Neural cell (in vitro differentiated cells): Measurements from ENCODE around the gene TRABD2B. TPM values are rescaled to one million over a fixed set of nuclear protein-coding genes. Genes with fewer than 3 reads are reported as not detected.

Experiments used
- H2AFZ ChIP-seq: fragments of 200-600, 300-800 bp; sonication (generic), shearing (Covaris generic); 2 replicates; pipeline ENCODE4 v1.6.0; 2014; ENCODE audit warnings: low read depth, mild to moderate bottlenecking, antibody characterized with exemption, low read length, moderate library complexity
- H3F3A ChIP-seq: fragments of 200-600 bp; shearing (Covaris generic); 2 replicates; pipeline ENCODE4 v1.6.1; 2016; ENCODE audit warnings: mild to moderate bottlenecking, moderate library complexity, mixed read lengths, antibody characterized with exemption, low read length; ENCODE audit not compliant: insufficient read depth, poor library complexity, severe bottlenecking
- H3K27ac ChIP-seq: fragments of 200-600, 300-800 bp; sonication (generic), shearing (Covaris generic); 2 replicates; pipeline ENCODE4 v1.5.1; 2014; ENCODE audit warnings: mild to moderate bottlenecking, low read length, moderate library complexity
- H3K27me3 ChIP-seq: fragments of 300-800, 200-600 bp; sonication (generic), shearing (Covaris generic); 2 replicates; pipeline ENCODE4 v1.6.0; 2014; ENCODE audit warnings: mild to moderate bottlenecking, low read depth, low read length, moderate library complexity; ENCODE audit not compliant: insufficient read depth
- H3K36me3 ChIP-seq: fragments of 300-800, 200-600 bp; sonication (generic), shearing (Covaris generic); 2 replicates; pipeline ENCODE4 v1.5.1; 2014; ENCODE audit warnings: mild to moderate bottlenecking, antibody characterized with exemption, low read length, moderate library complexity; ENCODE audit not compliant: insufficient read depth
- H3K4me2 ChIP-seq: fragments of 300-800, 200-600 bp; sonication (generic), shearing (Covaris generic); 2 replicates; pipeline ENCODE4 v1.6.0; 2014; ENCODE audit warnings: mild to moderate bottlenecking, low read length
- H3K4me3 ChIP-seq: fragments of 300-800, 200-600 bp; sonication (generic), shearing (Covaris generic); 2 replicates; pipeline ENCODE4 v1.5.1; 2014; ENCODE audit warnings: mild to moderate bottlenecking, low read length, moderate library complexity
- H3K79me2 ChIP-seq: fragments of 200-600 bp; shearing (Covaris generic); replicated peaks from 2 replicates; pipeline ENCODE4 v1.6.0; 2014; ENCODE audit warnings: mild to moderate bottlenecking, low read length, moderate library complexity; ENCODE audit not compliant: insufficient read depth
- H3K9ac ChIP-seq: fragments of 300-800, 200-600 bp; sonication (generic), shearing (Covaris generic); 2 replicates; pipeline ENCODE4 v1.6.1; 2016; ENCODE audit warnings: mild to moderate bottlenecking, low read length, mixed read lengths
- H3K9me2 ChIP-seq: fragments of 200-600 bp; shearing (Covaris generic); 2 replicates; pipeline ENCODE4 v1.6.1; 2016; ENCODE audit warnings: mild to moderate bottlenecking, low read length, mixed read lengths; ENCODE audit not compliant: insufficient read depth
- H3K9me3 ChIP-seq: fragments of 200-600, 300-800 bp; sonication (generic), shearing (Covaris generic); 2 replicates; pipeline ENCODE4 v1.6.1; 2016; ENCODE audit warnings: mild to moderate bottlenecking, mixed run types, low read length, moderate library complexity, mixed read lengths
- H4K20me1 ChIP-seq: fragments of 200-600 bp; shearing (Covaris generic); 2 replicates; pipeline ENCODE4 v1.6.1; 2016; ENCODE audit warnings: mild to moderate bottlenecking, mixed run types; ENCODE audit not compliant: insufficient read depth
- EP300 ChIP-seq: fragments of 450-650 bp; conservative IDR thresholded peaks from 2 replicates; pipeline ENCODE4 v1.6.1; 2014; ENCODE audit warnings: antibody characterized with exemption, mild to moderate bottlenecking, moderate library complexity; ENCODE audit not compliant: poor library complexity, severe bottlenecking
- EZH2 ChIP-seq: fragments of 200-600, 300-800 bp; shearing (Covaris generic), sonication (generic); IDR thresholded peaks from 2 replicates; pipeline ENCODE4 v1.6.1; 2014; ENCODE audit warnings: antibody characterized with exemption, low read length, borderline replicate concordance, mild to moderate bottlenecking; ENCODE audit not compliant: insufficient read depth, poor library complexity, severe bottlenecking
- MXI1 ChIP-seq: fragments of 450-650 bp; conservative IDR thresholded peaks from 2 replicates; pipeline ENCODE4 v1.6.1; 2014; ENCODE audit warnings: antibody characterized with exemption, mild to moderate bottlenecking; ENCODE audit not compliant: poor library complexity, severe bottlenecking
- POLR2AphosphoS5 ChIP-seq: IDR thresholded peaks from 2 replicates; pipeline ENCODE4 v1.6.1; 2012
- RAD21 ChIP-seq: fragments of 450-650 bp; conservative IDR thresholded peaks from 2 replicates; pipeline ENCODE4 v1.6.1; 2014; ENCODE audit warnings: antibody characterized with exemption, mild to moderate bottlenecking, moderate library complexity
- REST ChIP-seq: IDR thresholded peaks from 2 replicates; pipeline ENCODE4 v1.6.1; 2012; ENCODE audit warnings: borderline replicate concordance
- SMC3 ChIP-seq: fragments of 450-650 bp; conservative IDR thresholded peaks from 2 replicates; pipeline ENCODE4 v1.6.1; 2014; ENCODE audit warnings: antibody characterized with exemption, mild to moderate bottlenecking, moderate library complexity; ENCODE audit not compliant: poor library complexity
- TAF1 ChIP-seq: IDR thresholded peaks from 2 replicates; pipeline ENCODE4 v1.6.1; 2012; ENCODE audit warnings: low read depth
- polyA plus RNA-seq: library from polyadenylated mRNA; depleted of rRNA; stranded (reverse); fragments of >200 nt; gene quantifications from 2 replicates; pipeline ENCODE4 v1.2.3, GENCODE V29; 2014
- TF ChIP-seq, protein P1 (sequence below): fragments of 450-650 bp; IDR thresholded peaks from 2 replicates; pipeline ENCODE4 v1.5.1; 2014; ENCODE audit warnings: antibody characterized with exemption, mild to moderate bottlenecking, moderate library complexity; ENCODE audit not compliant: poor library complexity, severe bottlenecking

TRABD2B gene
- polyA plus RNA-seq, 1 donor from 2014 or later, result 0.02 TPM

DNA sequence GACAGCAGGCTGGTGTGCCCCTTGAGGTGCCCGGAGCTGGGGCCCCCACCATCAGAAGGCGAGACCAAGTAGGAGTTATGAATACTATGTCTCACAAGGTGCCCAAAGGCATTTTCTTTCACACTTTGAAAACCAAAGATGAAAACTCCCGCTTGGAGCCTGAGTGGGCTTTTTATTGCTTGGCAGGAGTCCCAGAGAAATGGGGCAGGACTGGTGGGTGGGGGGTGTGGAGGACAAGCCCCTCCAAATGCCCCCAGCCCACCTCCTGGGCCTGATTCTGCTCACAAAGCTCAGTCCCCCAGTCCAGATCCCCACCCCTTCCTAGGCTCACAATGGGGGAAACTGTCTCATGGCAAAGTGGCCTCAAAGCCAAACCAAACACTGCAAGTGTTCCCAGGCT lies 227.9 kb downstream of the TRABD2B start:
- Histone ChIP-seq H3K36me3 (no peaks in the 10 kb centered on the region), H4K20me1 (no peaks in the 10 kb centered on the region), H3K9me2 (no peaks in the 10 kb centered on the region), H2AFZ (no peak overlapping the region), H3K4me3 (no peak overlapping the region), H3K9ac (no peak overlapping the region), H3K27ac (no peak overlapping the region), H3K4me2 (no peak overlapping the region), H3K27me3 (no peaks in the 10 kb centered on the region), H3K79me2 (no peaks in the 10 kb centered on the region), H3K9me3 (no peaks in the 10 kb centered on the region), H3F3A (no peaks in the 10 kb centered on the region)
- TF ChIP-seq SMC3 (no peak), REST (no peak), MXI1 (no peak), POLR2AphosphoS5 (no peak), EZH2 (no peak), RAD21 (no peak), TAF1 (no peak), EP300 (no peak)
- TF ChIP-seq, protein P1, sequence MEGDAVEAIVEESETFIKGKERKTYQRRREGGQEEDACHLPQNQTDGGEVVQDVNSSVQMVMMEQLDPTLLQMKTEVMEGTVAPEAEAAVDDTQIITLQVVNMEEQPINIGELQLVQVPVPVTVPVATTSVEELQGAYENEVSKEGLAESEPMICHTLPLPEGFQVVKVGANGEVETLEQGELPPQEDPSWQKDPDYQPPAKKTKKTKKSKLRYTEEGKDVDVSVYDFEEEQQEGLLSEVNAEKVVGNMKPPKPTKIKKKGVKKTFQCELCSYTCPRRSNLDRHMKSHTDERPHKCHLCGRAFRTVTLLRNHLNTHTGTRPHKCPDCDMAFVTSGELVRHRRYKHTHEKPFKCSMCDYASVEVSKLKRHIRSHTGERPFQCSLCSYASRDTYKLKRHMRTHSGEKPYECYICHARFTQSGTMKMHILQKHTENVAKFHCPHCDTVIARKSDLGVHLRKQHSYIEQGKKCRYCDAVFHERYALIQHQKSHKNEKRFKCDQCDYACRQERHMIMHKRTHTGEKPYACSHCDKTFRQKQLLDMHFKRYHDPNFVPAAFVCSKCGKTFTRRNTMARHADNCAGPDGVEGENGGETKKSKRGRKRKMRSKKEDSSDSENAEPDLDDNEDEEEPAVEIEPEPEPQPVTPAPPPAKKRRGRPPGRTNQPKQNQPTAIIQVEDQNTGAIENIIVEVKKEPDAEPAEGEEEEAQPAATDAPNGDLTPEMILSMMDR, result no peak

- H3K27ac ChIP-seq, result no peak overlapping the region
- no peak overlapping the region for H2AFZ ChIP-seq
- no peaks in the 10 kb centered on the region for H3K79me2 ChIP-seq
- H3K4me3 ChIP-seq, result no peak overlapping the region
- no peaks in the 10 kb centered on the region for H3F3A ChIP-seq
- no peak overlapping the region for H3K4me2 ChIP-seq
- H3K27me3 ChIP-seq, result no peaks in the 10 kb centered on the region
- no peaks in the 10 kb centered on the region for H4K20me1 ChIP-seq
- no peaks in the 10 kb centered on the region for H3K36me3 ChIP-seq
- no peak overlapping the region for H3K9ac ChIP-seq
- TF ChIP-seq RAD21 (no peak), POLR2AphosphoS5 (no peak), SMC3 (no peak), MXI1 (no peak), TAF1 (no peak), EP300 (no peak), EZH2 (no peak), REST (no peak)
- TF ChIP-seq, protein P1, result no peak
- H3K9me2 ChIP-seq, result no peaks in the 10 kb centered on the region
- no peaks in the 10 kb centered on the region for H3K9me3 ChIP-seq
Observed at GRCh38 chr1:47767741-47768100, 229.5 kb downstream of the TRABD2B start.
